ENCODE data around the gene SFTPD.
"Not testable (repeated sequence)": the region's sequence is repeated elsewhere in the genome, so short reads cannot be mapped to it uniquely, and the experiment has no call there.

Gene SFTPD

DNA sequence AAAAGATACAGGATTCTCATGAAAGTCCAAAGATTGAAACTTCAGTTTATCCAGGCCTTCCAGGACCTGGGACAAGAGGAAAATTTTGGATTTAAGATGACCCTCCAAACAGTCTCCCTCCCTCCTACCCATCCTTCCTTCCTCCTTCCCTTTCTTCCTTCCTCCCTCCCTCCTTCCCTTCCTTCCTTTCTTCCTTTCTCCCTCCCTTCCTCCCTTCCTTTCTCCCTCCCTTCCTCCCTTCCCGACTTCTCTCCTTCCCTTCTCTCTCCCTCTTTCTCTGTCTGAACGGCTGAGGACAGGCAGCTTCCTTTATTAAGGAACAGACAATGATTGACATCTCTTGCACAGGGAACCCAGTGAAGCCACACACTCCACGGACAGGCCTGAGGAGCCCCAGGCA is 23.3 kb downstream of the SFTPD start:
- DNase-seq (ENCODE audit: low read depth, low spot score), result no peak

DNA sequence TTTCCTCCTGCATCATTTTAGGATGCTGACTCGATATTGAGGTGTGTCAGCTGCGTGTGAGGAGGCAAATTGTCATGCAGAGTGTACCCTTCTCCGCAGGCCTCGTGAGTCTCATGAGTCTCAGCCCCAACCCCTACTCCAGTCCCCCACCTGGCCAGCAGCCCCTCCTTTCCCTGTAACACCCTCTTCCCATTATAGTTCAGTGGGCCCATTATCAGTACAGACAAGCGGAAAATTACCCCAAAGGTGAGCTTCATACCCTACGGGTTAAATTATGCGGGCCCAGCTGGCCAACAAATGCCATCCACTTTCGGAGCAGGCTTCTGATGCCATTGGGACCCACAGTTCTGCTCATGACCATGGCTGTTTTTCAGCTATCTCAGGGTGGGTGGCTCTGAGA is 25.2 kb downstream of the SFTPD start:
- DNase-seq (ENCODE audit: low read depth, low spot score), result no peak

DNA sequence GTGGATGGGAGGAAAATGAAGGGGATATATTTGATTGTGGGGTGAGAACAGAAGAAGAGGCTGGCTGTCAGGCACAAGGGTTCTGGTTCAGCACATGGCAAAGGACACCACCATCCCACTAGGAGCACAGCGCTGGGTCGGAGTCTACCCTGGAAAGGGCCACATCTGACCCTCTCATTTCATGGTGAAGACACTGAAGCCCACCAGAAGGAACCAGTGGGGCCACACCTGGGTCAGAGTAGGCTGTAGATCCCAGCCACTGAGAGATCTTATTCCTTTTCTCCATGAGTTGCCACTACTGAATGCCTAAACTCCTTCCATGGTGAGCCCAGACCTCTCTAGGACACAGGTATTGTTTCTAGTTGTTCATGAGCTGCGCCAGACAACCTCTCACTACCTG is 25.8 kb downstream of the SFTPD start:
- DNase-seq (ENCODE audit: low read depth, low spot score), result no peak

DNA sequence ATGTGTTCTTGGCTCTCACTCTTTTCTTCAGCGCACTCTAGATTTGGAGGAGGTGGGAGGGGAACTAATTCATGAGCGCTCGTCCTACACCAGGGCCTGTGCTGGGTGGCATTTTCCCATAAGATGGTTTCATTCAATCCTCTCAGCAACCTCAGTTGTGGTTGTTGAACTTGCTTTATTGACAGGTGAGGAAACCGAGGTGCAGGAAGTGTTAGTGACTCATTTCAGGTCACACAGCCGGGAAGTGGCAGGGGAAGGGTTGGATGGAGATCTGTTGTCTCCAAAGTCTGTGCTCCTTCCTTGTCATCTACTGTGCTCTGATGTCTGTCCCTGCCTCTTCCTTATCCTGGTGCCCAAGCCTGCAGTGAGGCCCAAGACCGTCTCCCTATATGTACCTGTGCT is 26.9 kb downstream of the SFTPD start:
- not testable (repeated sequence) for DNase-seq (ENCODE audit: low read depth, low spot score)

DNA sequence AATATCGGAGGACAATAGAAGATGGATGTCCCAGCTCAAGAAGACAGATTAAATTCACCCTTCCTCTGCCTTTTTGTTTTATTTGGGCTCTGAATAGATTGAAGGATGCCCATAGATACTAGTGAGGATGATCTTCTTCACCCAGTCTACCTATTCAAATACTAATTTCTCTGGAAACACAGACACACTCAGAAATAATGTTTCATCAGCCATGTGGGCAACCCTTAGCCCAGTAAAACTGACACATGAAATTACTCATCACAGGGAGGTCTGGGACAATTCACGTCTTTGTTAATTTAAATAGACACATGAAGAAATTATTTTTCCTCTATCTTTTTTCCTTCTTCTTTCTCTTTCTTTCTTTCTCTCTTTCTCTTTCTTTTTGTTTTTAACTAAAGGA is 33.1 kb downstream of the SFTPD start:
- not testable (repeated sequence) for DNase-seq (ENCODE audit: low read depth, low spot score)

DNA sequence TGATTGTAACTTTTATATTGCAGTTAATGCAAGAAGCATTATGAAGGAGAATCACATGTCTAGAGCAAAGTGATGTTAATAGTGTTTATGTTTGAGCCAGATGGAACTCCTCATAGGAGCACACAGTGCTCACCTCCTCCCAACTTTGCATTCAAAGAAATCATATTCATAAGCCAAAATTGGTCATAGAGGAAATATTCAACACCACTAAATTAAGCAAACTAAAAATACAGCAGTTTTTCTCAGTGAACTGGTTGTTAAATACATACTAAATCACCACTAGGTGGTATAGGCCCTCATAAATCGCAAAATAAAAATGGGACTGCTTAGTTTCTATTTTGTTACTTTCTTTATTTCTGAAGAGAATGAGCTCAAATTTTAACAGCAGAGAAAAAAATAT is 34.4 kb downstream of the SFTPD start:
- not testable (repeated sequence) for DNase-seq (ENCODE audit: low read depth, low spot score)

DNA sequence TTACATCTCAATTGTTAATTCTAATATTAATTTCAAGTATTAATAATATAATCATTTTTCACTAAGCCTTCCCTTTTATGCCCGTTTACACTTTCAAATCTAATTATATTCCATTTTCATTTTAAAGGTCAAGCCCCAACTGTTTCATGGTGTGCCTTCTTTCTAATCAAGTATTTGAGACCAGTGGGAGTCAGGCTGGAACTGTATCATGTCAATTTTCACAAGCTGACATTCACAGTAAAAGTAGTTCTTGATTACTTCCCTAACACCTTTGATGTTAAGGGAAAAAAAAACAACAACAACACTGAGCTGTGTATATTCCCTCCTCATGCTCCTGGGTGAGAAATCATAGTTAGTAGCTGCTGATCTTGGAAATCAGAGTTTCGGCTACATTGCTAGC is 38.1 kb downstream of the SFTPD start:
- no peak for DNase-seq (ENCODE audit: low read depth, low spot score)

DNA sequence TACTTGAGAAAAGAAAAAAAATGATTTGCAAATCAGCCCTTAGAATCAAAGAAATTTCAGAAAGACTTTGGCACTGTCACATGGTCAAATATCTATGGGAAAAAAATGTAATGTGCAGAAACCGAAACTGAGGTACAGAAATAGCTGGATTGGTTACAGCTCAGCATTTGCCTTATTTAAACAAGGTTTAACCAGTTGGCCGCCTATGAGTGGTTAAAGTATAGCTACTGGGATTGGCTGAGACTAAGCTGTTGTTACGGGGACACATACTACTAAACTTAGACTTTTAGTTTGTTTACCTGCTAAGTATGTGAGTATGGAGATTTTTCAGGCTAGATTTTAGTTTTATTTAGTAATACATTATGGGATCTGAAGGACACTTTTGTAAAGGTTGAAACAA is 38.6 kb downstream of the SFTPD start:
- no peak for DNase-seq (ENCODE audit: low read depth, low spot score)

DNA sequence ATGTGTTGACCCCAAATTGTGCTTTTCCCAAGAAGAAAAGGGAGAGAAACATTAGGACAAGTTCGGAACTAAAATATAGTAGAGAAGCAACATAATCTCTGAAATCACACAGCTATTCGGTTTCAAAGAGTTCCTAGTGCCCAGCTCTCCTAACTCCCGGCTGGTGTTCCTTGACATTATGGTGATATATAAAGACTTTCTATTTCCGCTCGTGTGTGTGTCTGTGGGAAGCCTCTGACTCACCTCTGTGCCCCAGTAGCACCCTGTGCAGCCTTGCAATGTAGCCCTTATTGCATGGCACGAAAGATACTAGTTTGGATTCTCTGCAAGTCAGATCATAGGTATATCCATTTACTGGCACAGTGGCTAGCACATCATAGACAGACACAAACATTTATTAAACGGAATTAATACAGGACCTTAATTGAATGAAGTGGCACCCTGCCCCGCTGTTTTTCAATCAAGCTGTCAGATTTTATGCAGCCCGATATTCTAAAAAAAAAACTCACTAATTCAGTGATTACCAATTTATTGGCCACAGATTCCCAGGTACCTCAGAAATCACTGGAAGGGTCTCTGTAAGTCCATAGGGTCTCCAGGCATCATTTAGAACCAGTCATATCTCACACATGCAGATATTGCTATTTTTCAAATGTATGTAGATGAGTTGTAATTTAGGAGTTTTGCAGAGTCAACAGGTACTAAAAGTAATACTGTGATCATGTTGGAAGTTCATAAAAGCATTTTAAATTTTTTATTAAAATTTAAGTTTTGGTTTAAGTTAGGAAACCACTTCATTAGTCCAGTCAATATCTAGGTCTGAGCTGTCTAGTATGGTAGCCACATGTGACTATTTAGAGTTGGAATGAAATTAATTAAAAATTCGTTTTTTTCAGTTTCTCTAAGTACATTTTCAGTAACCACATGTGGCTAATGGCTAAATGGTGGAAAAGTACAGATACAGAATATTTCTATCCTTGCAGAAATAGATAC is 43.3 kb downstream of the SFTPD start:
- no peak for DNase-seq (ENCODE audit: low read depth, low spot score)

DNA sequence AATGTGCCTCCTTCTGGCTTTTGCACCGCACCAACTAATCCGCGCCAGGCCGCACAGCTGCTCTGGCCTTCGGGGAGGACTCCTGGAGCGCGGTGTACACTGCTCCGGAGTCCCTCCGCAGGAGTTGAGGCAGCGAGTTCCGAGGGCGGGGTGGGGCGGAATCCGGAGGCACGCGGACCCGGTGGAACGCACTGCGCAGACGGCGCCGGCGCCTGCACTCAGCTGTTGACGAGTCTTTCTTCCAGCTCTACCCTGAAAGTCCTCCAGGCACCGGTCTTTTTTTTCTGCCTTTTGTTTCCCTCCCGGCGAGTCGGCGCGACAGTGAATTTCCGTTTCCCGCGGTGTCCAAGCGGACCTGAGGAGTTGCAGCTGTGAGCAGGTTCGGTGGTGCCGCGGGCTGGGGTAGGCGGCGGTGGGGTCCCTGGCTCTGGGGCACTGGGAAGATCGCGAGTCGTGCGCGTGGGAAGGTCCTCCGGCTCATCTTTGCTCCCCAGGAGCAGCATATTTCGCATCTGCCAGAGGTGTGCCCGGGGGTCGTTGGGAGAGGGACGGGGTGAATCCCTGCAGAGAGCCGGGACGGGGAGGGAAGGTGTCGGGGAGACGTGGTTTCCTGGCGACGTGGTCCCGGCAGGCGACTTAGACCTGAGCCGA is 44.1 kb downstream of the SFTPD start:
- DNase-seq (ENCODE audit: low read depth, low spot score), result peak; percentile 91

DNA sequence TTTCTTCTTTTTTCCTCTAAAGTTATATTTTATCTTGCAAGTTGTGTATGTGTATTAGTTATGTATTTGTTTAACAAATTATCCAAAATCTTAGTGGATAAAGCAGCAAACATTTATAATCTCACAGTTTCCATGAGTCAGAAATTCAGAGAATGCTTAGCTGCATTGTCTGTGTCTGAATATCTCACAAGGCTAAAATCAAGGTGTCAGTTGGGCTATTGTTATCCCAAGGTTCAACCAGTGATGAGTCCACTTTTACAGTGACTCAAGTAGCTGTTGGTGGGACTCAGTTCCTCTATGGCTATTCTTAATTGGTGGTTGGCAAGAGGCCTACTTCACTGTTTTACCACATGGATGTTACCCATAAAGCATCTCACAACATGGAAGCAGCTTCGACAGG is 47.3 kb downstream of the SFTPD start:
- DNase-seq (ENCODE audit: low read depth, low spot score), result not testable (repeated sequence)

DNA sequence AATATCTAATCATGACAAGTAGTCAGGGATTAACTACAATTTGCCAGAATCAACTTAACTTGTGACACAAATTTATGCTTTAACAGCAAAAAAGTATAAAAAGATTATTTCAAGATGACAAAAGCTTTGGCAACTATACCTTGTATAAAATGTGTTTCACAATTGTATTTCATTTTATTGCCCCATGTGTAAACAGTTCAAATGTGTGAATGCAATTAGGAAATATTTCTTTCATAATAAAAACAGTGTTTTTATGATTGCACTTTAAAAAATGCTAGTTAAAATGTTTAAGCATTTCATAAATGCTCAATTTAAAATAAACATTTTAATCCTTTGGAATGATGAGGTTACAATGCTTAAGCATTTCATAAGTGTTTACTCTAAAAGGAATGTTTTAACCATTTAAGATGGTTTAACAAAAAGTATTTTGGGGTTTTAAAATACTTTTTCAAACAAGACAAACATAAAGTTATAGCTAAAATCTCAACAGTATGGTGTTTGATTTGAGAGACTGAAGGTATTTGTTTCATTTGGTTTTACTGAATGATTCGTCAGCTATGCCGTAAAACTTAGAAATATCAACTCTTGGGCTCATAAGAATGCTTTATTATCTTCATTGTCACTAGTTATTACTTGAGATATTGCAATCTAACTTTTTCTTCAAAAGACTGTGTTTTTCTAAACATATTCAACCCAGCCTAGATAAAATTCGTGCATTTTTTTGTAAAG is 50.1 kb downstream of the SFTPD start:
- no peak for DNase-seq (ENCODE audit: low read depth, low spot score)

DNA sequence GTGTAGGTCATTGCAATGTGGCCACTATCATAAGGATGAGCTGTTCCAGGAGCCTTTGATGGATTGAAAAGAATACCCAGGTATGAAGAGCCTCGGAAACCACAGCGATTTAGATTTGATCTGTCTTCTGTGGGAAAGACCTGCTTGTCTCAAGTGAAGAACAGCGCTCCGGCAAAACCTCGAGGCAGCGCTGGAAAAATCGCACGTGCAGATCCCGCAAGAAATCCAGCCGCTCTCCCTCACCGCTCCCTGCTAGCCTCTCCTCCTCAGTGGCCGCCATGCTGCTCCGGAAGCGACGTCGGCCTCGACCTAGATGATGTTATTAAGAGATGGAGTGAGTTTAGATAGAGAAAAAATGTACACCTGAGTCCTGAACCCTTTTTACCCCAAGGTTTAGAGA is 56.0 kb downstream of the SFTPD start:
- not testable (repeated sequence) for DNase-seq (ENCODE audit: low read depth, low spot score)

DNA sequence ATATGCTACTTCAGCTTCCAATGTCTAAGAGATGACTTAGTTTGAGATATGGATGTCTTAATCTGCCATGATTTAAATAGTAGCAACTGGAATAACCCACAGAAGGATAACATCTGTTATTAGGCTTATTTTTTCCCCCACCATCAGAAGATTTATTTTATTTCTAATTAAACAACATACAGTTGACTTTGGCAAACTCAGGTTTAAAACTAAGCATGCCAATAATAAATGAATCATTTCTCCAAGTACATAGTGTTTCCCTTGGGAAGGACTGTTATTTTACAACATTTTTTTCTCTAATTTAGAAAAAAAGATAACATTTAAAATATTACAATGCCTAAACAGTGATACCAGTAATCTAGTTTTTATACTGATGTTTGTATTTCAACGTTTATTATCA is 58.4 kb downstream of the SFTPD start:
- no peak for DNase-seq (ENCODE audit: low read depth, low spot score)

DNA sequence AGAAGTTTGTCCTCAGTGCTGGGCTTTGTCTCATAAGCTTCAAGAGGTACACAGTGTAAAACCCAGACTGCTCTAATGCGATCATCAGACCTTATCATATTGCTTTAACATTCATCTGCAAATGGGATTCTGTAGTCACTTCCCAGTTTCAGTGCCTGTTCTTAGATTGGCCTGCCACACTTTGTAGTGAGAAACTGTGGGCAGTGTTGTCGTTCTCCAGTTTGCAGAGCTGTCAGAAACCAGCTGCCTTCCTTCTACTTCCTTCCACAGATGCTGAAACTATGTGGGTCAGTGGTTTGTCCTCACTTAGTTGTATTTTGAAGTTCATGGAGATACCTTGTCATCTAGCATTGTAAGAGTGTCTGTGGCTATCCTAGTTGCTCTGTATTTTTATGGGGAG is 59.9 kb downstream of the SFTPD start:
- not testable (repeated sequence) for DNase-seq (ENCODE audit: low read depth, low spot score)
